Measurements from ENCODE around the gene ACTR5.

The ACTR5 gene

DNA sequence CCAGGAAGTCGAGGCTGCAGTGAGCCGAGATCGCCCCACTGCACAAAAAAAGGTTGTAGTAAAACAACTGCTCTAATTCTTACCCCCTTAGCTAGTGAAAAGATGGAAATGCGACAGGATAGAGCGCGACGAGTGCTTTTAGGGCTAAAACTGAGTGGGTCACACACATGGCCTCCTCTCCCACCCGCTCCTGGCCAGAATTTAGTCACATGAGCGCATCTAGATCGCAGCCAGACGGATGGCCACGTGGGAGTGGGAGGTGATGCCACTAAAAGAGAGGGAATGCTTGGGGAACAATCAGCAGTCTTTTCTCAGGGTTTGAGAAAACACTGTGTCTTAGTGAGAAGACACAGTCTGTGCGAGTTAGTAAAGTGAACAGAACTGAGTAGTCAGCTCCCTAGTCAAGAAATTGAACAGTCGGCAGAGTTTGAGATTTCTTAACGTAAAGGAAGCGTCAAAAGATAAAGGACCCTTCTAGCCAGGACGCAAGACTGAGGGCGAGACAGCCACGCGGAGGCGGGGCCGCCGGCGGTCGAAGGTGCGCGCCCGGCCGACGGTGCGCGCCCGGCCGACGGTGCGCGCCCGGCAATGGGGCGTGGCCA lies 664 bp upstream of the ACTR5 start:
- Histone ChIP-seq H3K9ac (ENCODE audit: low read depth in 1 of 2, low read length in 2 of 2) (peak overlapping the region in 1 of 2 donors; percentile 53), H3K4me3 (ENCODE audit: low read depth in 1 of 2, low read length in 2 of 2) (peak overlapping the region; percentile 50 to 90), H3K4me1 (ENCODE audit: control insufficient read depth in 1 of 2, insufficient read depth in 2 of 2, low read length in 2 of 2) (peaks cover 14% of the 10 kb centered on the region in 2 donors), H3K27ac (ENCODE audit: low read depth, low read length) (no peak overlapping the region), H3K9me3 (ENCODE audit: control insufficient read depth in 1 of 2, low read length in 2 of 2) (no peaks in the 10 kb centered on the region), H3K36me3 (ENCODE audit: control insufficient read depth in 1 of 2, insufficient read depth in 2 of 2, low read length in 2 of 2) (peaks cover 3 to 6% of the 10 kb centered on the region in 2 donors), H3K27me3 (ENCODE audit: control insufficient read depth in 1 of 2, insufficient read depth in 2 of 2, low read length in 2 of 2) (peaks cover 0 to under 1% of the 10 kb centered on the region in 2 donors)

DNA sequence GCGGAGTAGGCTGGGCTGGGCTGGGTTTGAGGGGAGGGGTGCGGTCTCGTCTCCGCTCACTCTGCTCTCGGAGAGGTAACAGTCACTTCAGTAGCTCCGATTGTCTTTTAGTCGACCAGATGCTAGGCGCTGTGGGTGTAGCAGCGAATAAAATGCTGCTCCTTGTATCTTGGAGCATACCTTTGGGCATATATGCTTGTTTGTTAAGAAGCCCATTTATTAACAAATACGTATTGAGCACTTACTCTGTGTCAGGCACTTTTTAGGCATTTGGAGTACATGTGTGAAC lies 545 bp downstream of the ACTR5 start:
- peaks cover 14% of the 10 kb centered on the region in 2 donors for H3K4me1 ChIP-seq (ENCODE audit: control insufficient read depth in 1 of 2, insufficient read depth in 2 of 2, low read length in 2 of 2)
- no peaks in the 10 kb centered on the region for H3K9me3 ChIP-seq (ENCODE audit: control insufficient read depth in 1 of 2, low read length in 2 of 2)
- peak overlapping the region; percentile 77 to 80 for H3K9ac ChIP-seq (ENCODE audit: low read depth in 1 of 2, low read length in 2 of 2)
- peak overlapping the region; percentile 87 to 90 for H3K4me3 ChIP-seq (ENCODE audit: low read depth in 1 of 2, low read length in 2 of 2)
- no peaks in the 10 kb centered on the region for H3K27me3 ChIP-seq (ENCODE audit: control insufficient read depth in 1 of 2, insufficient read depth in 2 of 2, low read length in 2 of 2)
- peaks cover 4 to 9% of the 10 kb centered on the region in 2 donors for H3K36me3 ChIP-seq (ENCODE audit: control insufficient read depth in 1 of 2, insufficient read depth in 2 of 2, low read length in 2 of 2)
- H3K27ac ChIP-seq (ENCODE audit: low read depth, low read length): peak overlapping the region; percentile 93

DNA sequence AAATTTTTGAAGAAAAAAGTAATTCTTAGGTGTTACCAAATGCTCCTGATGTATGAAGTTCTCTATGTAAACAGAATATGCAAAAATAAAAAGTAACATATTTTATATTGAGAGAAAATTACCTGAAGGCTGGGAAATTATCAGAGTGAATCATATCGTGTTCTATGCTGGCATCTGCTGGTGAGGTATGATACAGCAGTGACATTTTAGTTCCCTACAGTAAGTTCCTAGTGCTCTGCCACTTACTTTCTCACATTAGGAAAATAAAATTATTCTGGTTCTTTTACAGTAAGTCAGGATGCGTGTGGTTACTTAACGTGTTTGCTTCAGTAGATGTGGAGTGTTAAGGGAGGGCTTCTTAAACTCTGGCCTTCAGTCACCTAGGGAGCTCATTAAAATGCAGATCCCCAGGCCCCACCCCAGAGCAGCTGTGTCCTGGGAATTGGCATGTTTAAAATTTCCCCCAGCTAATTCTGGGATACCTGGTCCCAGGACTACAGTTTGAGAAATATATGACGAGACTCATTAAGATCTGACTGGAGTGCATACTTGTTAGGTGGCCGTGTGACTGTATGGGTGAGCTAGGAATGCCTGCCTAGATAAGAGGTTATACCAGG lies 3.2 kb downstream of the ACTR5 start:
- Histone ChIP-seq H3K27ac (ENCODE audit: low read depth, low read length) (no peak overlapping the region), H3K4me1 (ENCODE audit: control insufficient read depth in 1 of 2, insufficient read depth in 2 of 2, low read length in 2 of 2) (peaks cover 14% of the 10 kb centered on the region in 2 donors), H3K27me3 (ENCODE audit: control insufficient read depth in 1 of 2, insufficient read depth in 2 of 2, low read length in 2 of 2) (no peaks in the 10 kb centered on the region), H3K9me3 (ENCODE audit: control insufficient read depth in 1 of 2, low read length in 2 of 2) (no peaks in the 10 kb centered on the region), H3K9ac (ENCODE audit: low read depth in 1 of 2, low read length in 2 of 2) (no peak overlapping the region), H3K36me3 (ENCODE audit: control insufficient read depth in 1 of 2, insufficient read depth in 2 of 2, low read length in 2 of 2) (peaks cover 15 to 27% of the 10 kb centered on the region in 2 donors), H3K4me3 (ENCODE audit: low read depth in 1 of 2, low read length in 2 of 2) (no peak overlapping the region)

DNA sequence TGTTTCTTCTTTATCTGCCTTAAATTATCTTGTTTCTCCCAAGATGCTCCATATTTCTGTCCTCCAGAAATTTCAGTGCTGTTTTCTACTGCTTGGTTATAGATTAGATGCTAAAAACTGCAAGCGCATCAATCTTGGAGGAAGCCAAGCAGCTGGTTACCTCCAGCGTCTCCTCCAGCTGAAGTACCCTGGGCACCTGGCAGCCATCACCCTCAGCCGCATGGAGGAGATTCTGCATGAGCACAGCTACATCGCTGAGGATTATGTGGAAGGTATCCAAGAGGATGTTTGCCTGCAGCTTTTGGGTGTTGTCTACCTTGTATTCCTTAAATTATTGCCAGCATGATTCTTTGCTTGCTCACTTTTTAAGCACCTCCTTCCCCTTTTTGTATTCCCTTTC lies 3.8 kb downstream of the ACTR5 start:
- H3K9me3 ChIP-seq (ENCODE audit: control insufficient read depth in 1 of 2, low read length in 2 of 2): no peaks in the 10 kb centered on the region
- H3K4me1 ChIP-seq (ENCODE audit: control insufficient read depth in 1 of 2, insufficient read depth in 2 of 2, low read length in 2 of 2): peaks cover 14% of the 10 kb centered on the region in 2 donors
- H3K4me3 ChIP-seq (ENCODE audit: low read depth in 1 of 2, low read length in 2 of 2): no peak overlapping the region
- no peak overlapping the region for H3K9ac ChIP-seq (ENCODE audit: low read depth in 1 of 2, low read length in 2 of 2)
- H3K36me3 ChIP-seq (ENCODE audit: control insufficient read depth in 1 of 2, insufficient read depth in 2 of 2, low read length in 2 of 2): peaks cover 15 to 30% of the 10 kb centered on the region in 2 donors
- H3K27me3 ChIP-seq (ENCODE audit: control insufficient read depth in 1 of 2, insufficient read depth in 2 of 2, low read length in 2 of 2): no peaks in the 10 kb centered on the region
- no peak overlapping the region for H3K27ac ChIP-seq (ENCODE audit: low read depth, low read length)

DNA sequence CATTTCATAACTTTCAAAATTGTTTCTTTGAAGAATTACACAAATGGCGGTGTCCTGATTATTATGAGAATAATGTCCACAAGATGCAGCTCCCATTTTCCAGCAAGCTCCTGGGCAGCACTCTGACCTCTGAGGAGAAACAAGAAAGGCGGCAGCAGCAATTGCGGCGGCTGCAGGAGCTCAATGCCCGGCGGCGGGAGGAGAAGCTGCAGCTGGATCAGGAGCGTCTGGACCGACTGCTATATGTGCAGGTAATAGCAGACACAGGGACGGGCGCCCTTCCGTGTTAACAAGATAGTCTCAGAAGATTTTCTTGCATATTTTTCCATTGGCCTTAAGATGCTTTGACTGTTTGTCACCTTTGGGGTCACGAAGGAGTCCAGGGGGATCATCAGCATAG lies 6.7 kb downstream of the ACTR5 start:
- no peak overlapping the region for H3K9ac ChIP-seq (ENCODE audit: low read depth in 1 of 2, low read length in 2 of 2)
- H3K4me1 ChIP-seq (ENCODE audit: control insufficient read depth in 1 of 2, insufficient read depth in 2 of 2, low read length in 2 of 2): no peaks in the 10 kb centered on the region
- H3K27ac ChIP-seq (ENCODE audit: low read depth, low read length): no peak overlapping the region
- no peaks in the 10 kb centered on the region for H3K27me3 ChIP-seq (ENCODE audit: control insufficient read depth in 1 of 2, insufficient read depth in 2 of 2, low read length in 2 of 2)
- H3K36me3 ChIP-seq (ENCODE audit: control insufficient read depth in 1 of 2, insufficient read depth in 2 of 2, low read length in 2 of 2): peaks cover 19 to 51% of the 10 kb centered on the region in 2 donors
- no peaks in the 10 kb centered on the region for H3K9me3 ChIP-seq (ENCODE audit: control insufficient read depth in 1 of 2, low read length in 2 of 2)
- no peak overlapping the region for H3K4me3 ChIP-seq (ENCODE audit: low read depth in 1 of 2, low read length in 2 of 2)

GRCh38 chr20:38755324-38755910 lies 7.2 kb downstream of the ACTR5 start:
- Histone ChIP-seq H3K9ac (ENCODE audit: low read depth in 1 of 2, low read length in 2 of 2) (no peak overlapping the region), H3K4me3 (ENCODE audit: low read depth in 1 of 2, low read length in 2 of 2) (no peak overlapping the region), H3K27me3 (ENCODE audit: control insufficient read depth in 1 of 2, insufficient read depth in 2 of 2, low read length in 2 of 2) (no peaks in the 10 kb centered on the region), H3K4me1 (ENCODE audit: control insufficient read depth in 1 of 2, insufficient read depth in 2 of 2, low read length in 2 of 2) (no peaks in the 10 kb centered on the region), H3K27ac (ENCODE audit: low read depth, low read length) (no peak overlapping the region), H3K36me3 (ENCODE audit: control insufficient read depth in 1 of 2, insufficient read depth in 2 of 2, low read length in 2 of 2) (peaks cover 21 to 52% of the 10 kb centered on the region in 2 donors), H3K9me3 (ENCODE audit: control insufficient read depth in 1 of 2, low read length in 2 of 2) (no peaks in the 10 kb centered on the region)

GRCh38 chr20:38757145-38757775 lies 9.0 kb downstream of the ACTR5 start:
- Histone ChIP-seq H3K27me3 (ENCODE audit: control insufficient read depth in 1 of 2, insufficient read depth in 2 of 2, low read length in 2 of 2) (no peaks in the 10 kb centered on the region), H3K9ac (ENCODE audit: low read depth in 1 of 2, low read length in 2 of 2) (no peak overlapping the region), H3K27ac (ENCODE audit: low read depth, low read length) (no peak overlapping the region), H3K9me3 (ENCODE audit: control insufficient read depth in 1 of 2, low read length in 2 of 2) (no peaks in the 10 kb centered on the region), H3K4me3 (ENCODE audit: low read depth in 1 of 2, low read length in 2 of 2) (no peak overlapping the region), H3K36me3 (ENCODE audit: control insufficient read depth in 1 of 2, insufficient read depth in 2 of 2, low read length in 2 of 2) (peaks cover 25 to 69% of the 10 kb centered on the region in 2 donors), H3K4me1 (ENCODE audit: control insufficient read depth in 1 of 2, insufficient read depth in 2 of 2, low read length in 2 of 2) (no peaks in the 10 kb centered on the region)

DNA sequence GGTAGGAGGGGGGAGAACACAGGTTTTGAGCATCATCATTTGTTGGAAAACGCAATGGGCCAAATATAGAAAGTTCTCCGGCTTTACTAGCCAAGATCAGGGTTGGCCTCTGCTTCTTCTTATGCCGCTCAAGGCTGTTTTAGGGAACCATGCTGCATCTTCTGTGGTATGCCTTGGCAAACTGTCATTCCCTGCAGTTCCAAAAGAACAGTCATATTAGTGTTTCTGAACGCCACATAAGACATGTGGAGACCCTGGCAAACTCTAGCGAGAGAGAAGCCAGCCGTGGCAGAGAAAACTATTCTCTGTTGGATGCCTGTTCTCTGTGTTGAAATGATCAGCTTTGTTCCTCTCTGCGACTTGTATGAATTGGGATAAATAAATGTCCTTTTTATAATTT lies 10.8 kb downstream of the ACTR5 start:
- no peaks in the 10 kb centered on the region for H3K9me3 ChIP-seq (ENCODE audit: control insufficient read depth in 1 of 2, low read length in 2 of 2)
- H3K4me3 ChIP-seq (ENCODE audit: low read depth in 1 of 2, low read length in 2 of 2): no peak overlapping the region
- peaks cover 0 to 9% of the 10 kb centered on the region in 2 donors for H3K4me1 ChIP-seq (ENCODE audit: control insufficient read depth in 1 of 2, insufficient read depth in 2 of 2, low read length in 2 of 2)
- H3K9ac ChIP-seq (ENCODE audit: low read depth in 1 of 2, low read length in 2 of 2): no peak overlapping the region
- peaks cover 29 to 80% of the 10 kb centered on the region in 2 donors for H3K36me3 ChIP-seq (ENCODE audit: control insufficient read depth in 1 of 2, insufficient read depth in 2 of 2, low read length in 2 of 2)
- H3K27me3 ChIP-seq (ENCODE audit: control insufficient read depth in 1 of 2, insufficient read depth in 2 of 2, low read length in 2 of 2): no peaks in the 10 kb centered on the region
- H3K27ac ChIP-seq (ENCODE audit: low read depth, low read length): no peak overlapping the region

GRCh38 chr20:38760978-38761377 lies 12.7 kb downstream of the ACTR5 start:
- Histone ChIP-seq H3K9me3 (ENCODE audit: control insufficient read depth in 1 of 2, low read length in 2 of 2) (no peaks in the 10 kb centered on the region), H3K4me3 (ENCODE audit: low read depth in 1 of 2, low read length in 2 of 2) (no peak overlapping the region), H3K36me3 (ENCODE audit: control insufficient read depth in 1 of 2, insufficient read depth in 2 of 2, low read length in 2 of 2) (peaks cover 25 to 74% of the 10 kb centered on the region in 2 donors), H3K9ac (ENCODE audit: low read depth in 1 of 2, low read length in 2 of 2) (no peak overlapping the region), H3K27ac (ENCODE audit: low read depth, low read length) (no peak overlapping the region), H3K27me3 (ENCODE audit: control insufficient read depth in 1 of 2, insufficient read depth in 2 of 2, low read length in 2 of 2) (no peaks in the 10 kb centered on the region), H3K4me1 (ENCODE audit: control insufficient read depth in 1 of 2, insufficient read depth in 2 of 2, low read length in 2 of 2) (peaks cover 0 to 18% of the 10 kb centered on the region in 2 donors)

- no peaks in the 10 kb centered on the region for H3K27me3 ChIP-seq (ENCODE audit: control insufficient read depth in 1 of 2, insufficient read depth in 2 of 2, low read length in 2 of 2)
- H3K27ac ChIP-seq (ENCODE audit: low read depth, low read length): no peak overlapping the region
- H3K4me3 ChIP-seq (ENCODE audit: low read depth in 1 of 2, low read length in 2 of 2): no peak overlapping the region
- no peak overlapping the region for H3K9ac ChIP-seq (ENCODE audit: low read depth in 1 of 2, low read length in 2 of 2)
- H3K4me1 ChIP-seq (ENCODE audit: control insufficient read depth in 1 of 2, insufficient read depth in 2 of 2, low read length in 2 of 2): peaks cover 0 to 18% of the 10 kb centered on the region in 2 donors
- peaks cover 25 to 69% of the 10 kb centered on the region in 2 donors for H3K36me3 ChIP-seq (ENCODE audit: control insufficient read depth in 1 of 2, insufficient read depth in 2 of 2, low read length in 2 of 2)
- no peaks in the 10 kb centered on the region for H3K9me3 ChIP-seq (ENCODE audit: control insufficient read depth in 1 of 2, low read length in 2 of 2)
Observed at GRCh38 chr20:38762174-38762573, 13.9 kb downstream of the ACTR5 start.

Data from duodenal mucosa (tissue), 2 donors.